CD4-positive, alpha-beta T cell (primary cell): ENCODE measurements around the gene NOXA1. TPM values are rescaled to one million over a fixed set of nuclear protein-coding genes. Genes with fewer than 3 reads are reported as not detected.

ENCODE experiments used
- ATAC-seq: fragments of 200-7000 bp; cut with Tn5 transposase; one replicate; pipeline ENCODE4 v1.10.0; 2022; ENCODE audit warnings: mild to moderate bottlenecking; ENCODE audit not compliant: poor library complexity
- CTCF ChIA-PET: fragments of 350-600 bp; sonication (Branson Sonifier 250); formaldehyde crosslinking; loops from one replicate; lab custom pipeline; 2021; ENCODE audit warnings: antibody characterized with exemption, inconsistent platforms; lab: Charles Lee
- POLR2A ChIA-PET: fragments of 350-600 bp; sonication (Branson Sonifier 250); formaldehyde crosslinking; loops from one replicate; lab custom pipeline; 2021; ENCODE audit warnings: antibody characterized with exemption, inconsistent platforms; lab: Charles Lee
- DNase-seq, 14 experiments: peaks; one replicate each; pipeline ENCODE4 v3.0.0-alpha.2; 2013 to 2020; ENCODE audit warnings: mixed read lengths in 2 of 14
- H3K27ac ChIP-seq, 2 donors: one replicate each; pipeline versions ENCODE4 v1.5.1 to v1.7.0; 2013; ENCODE audit warnings: low read length in 2 of 2, low read depth in 1 of 2, mild to moderate bottlenecking in 1 of 2
- H3K27me3 ChIP-seq, 2 experiments: 1 replicate in 1 of 2; 2 replicates in 1 of 2; pipeline versions ENCODE4 v1.6.1 to v1.7.0; 2013; ENCODE audit warnings: low read length in 2 of 2, control low read depth in 1 of 2, mild to moderate bottlenecking in 1 of 2, moderate library complexity in 1 of 2; ENCODE audit not compliant: insufficient read depth in 2 of 2, control insufficient read depth in 1 of 2
- H3K36me3 ChIP-seq: one replicate; pipeline ENCODE4 v1.6.1; 2013; ENCODE audit warnings: low read length, control low read depth; ENCODE audit not compliant: insufficient read depth
- H3K4me1 ChIP-seq: one replicate; pipeline ENCODE4 v1.6.1; 2013; ENCODE audit warnings: low read length, control low read depth; ENCODE audit not compliant: insufficient read depth
- H3K4me3 ChIP-seq: one replicate; pipeline ENCODE4 v1.5.1; 2013; ENCODE audit warnings: mild to moderate bottlenecking, low read length, moderate library complexity
- H3K9me3 ChIP-seq, 2 experiments: 1 replicate in 1 of 2; 2 replicates in 1 of 2; pipeline versions ENCODE4 v1.6.1 to v1.7.0; 2013; ENCODE audit warnings: low read length in 2 of 2, mild to moderate bottlenecking in 2 of 2, control low read depth in 1 of 2, moderate library complexity in 1 of 2; ENCODE audit not compliant: control insufficient read depth in 1 of 2, insufficient read depth in 1 of 2
- H3K27ac Mint-ChIP-seq: one replicate; pipeline ENCODE4 v1.8.0; 2020; ENCODE audit warnings: mixed read lengths
- H3K27me3 Mint-ChIP-seq: one replicate; pipeline ENCODE4 v1.8.0; 2021; ENCODE audit warnings: mixed read lengths
- H3K36me3 Mint-ChIP-seq: one replicate; pipeline ENCODE4 v1.8.0; 2021; ENCODE audit warnings: low read depth, mixed read lengths
- H3K4me1 Mint-ChIP-seq: one replicate; pipeline ENCODE4 v1.8.0; 2021; ENCODE audit warnings: low read depth, mixed read lengths
- H3K4me3 Mint-ChIP-seq: one replicate; pipeline ENCODE4 v1.8.0; 2020; ENCODE audit warnings: mild to moderate bottlenecking, mixed read lengths
- H3K9me3 Mint-ChIP-seq: one replicate; pipeline ENCODE4 v1.8.0; 2020; ENCODE audit warnings: mixed read lengths
- intact Hi-C, 2 experiments: fragments of 100-400 bp; cut with DNase I in 1 of 2; cut with micrococcal nuclease in 1 of 2; formaldehyde crosslinking; loops; one replicate each; pipeline versions ENCODE4 v1.15.1 to v1.9.0; 2023 to 2025; cut with DNase I, micrococcal nuclease
- total RNA-seq, 174 experiments: library from RNA in 2 of 174; stranded (reverse) in 2 of 174; gene quantifications; one replicate each; pipeline ENCODE4 v1.2.3 and lab custom pipeline; 2021 to 2026
- TF ChIP-seq, protein P1 (sequence below): fragments of 200-600 bp; IDR thresholded peaks from one replicate; pipeline ENCODE4 v1.8.0; 2022; ENCODE audit warnings: antibody characterized with exemption, mild to moderate bottlenecking

Gene NOXA1
- total RNA-seq, 2 experiments from 2014 or later = 6.7 to 7.7 TPM

DNA sequence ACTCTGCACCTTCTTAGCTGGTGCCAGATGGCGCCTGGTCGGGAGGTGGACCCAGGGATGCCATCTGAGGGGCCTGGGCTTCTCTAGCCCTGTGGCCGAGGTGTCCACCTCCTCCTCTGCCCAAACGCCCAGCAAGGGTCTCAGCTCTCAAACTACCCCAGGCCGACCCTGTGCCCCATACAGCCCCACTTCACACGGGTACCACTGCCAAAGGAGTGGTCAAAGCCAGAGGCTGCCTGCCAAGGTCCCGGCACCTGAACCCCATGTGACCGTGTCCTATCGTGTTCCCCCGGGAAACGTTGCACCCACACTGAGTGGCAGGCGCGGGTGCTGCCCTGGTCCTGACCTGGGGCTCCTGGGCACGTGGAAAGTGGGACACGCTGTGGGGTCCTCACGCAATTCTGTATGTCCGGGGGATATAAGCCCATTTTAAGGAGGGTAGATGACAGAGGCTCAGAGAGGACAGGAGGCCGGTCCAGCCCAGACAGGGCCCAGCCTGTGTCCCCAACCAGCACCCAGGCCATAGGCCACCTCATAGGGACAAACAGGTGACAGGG lies 16.0 kb downstream of the NOXA1 start:
- no peak for ATAC-seq
- Histone ChIP-seq H3K4me1 (peaks cover 5% of the 10 kb centered on the region), H3K36me3 (no peaks in the 10 kb centered on the region), H3K4me3 (no peak overlapping the region), H3K27ac (no peak overlapping the region), H3K27me3 (peaks cover 0 to 2% of the 10 kb centered on the region in 2 experiments), H3K9me3 (no peaks in the 10 kb centered on the region)
- intact Hi-C loops = no loop called here
- Mint-ChIP-seq H3K4me3 (no peak overlapping the region), H3K27ac (no peak overlapping the region), H3K9me3 (no peaks in the 10 kb centered on the region), H3K36me3 (no peaks in the 10 kb centered on the region), H3K27me3 (peaks cover 22% of the 10 kb centered on the region), H3K4me1 (peaks cover 6% of the 10 kb centered on the region)
- TF ChIP-seq, protein P1, sequence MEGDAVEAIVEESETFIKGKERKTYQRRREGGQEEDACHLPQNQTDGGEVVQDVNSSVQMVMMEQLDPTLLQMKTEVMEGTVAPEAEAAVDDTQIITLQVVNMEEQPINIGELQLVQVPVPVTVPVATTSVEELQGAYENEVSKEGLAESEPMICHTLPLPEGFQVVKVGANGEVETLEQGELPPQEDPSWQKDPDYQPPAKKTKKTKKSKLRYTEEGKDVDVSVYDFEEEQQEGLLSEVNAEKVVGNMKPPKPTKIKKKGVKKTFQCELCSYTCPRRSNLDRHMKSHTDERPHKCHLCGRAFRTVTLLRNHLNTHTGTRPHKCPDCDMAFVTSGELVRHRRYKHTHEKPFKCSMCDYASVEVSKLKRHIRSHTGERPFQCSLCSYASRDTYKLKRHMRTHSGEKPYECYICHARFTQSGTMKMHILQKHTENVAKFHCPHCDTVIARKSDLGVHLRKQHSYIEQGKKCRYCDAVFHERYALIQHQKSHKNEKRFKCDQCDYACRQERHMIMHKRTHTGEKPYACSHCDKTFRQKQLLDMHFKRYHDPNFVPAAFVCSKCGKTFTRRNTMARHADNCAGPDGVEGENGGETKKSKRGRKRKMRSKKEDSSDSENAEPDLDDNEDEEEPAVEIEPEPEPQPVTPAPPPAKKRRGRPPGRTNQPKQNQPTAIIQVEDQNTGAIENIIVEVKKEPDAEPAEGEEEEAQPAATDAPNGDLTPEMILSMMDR = no peak
- no peak for DNase-seq
- ChIA-PET POLR2A (interaction anchor here (0.5 kb wide), 1 partner anchor 42 kb away, joined by 3 read pairs; no protein-coding TSS in a partner anchor), CTCF (no interaction called here)

DNA sequence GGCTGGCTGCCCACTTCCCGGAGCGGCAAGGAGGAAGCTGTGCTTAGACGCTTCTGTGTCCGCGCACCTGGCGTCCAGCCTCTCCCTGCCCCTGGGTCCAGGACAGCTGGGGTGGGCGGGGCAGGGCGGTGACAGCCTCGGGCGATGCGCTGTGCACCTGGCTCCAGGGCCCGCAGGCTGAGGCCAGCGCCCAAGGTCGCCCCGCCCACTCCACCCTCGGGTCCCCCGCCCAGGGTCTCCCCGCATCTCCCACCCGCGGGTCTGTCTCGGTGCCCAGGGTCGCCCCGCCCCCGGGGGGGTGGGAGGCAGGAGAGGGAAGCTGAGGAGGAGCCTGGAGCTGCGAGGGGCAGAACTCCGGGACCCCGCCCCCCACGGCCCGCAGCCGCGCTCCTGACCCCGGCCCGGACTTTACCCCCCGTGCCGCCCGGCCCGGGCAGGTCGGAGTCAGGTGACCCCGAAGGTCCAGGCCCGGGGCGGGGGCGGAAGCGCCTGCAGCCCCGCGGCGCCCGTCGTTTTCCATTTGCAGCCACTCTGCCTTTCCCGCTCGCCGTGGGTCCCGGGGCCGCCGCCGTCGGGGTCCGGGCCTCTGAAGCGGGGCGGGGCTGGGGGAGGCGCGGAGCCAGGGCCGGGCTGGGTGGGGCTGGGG lies 18.2 kb downstream of the NOXA1 start, which contains the start of gene ENTPD8:
TSS of gene ENTPD8 (minus strand) at position 69 of the 646 bp plus-strand sequence. CDS start 3,072 bp downstream, outside the sequence.
- H3K36me3 ChIP-seq = no peaks in the 10 kb centered on the region
- POLR2A ChIA-PET = no interaction called here
- CTCF ChIA-PET = interaction anchor here (1.3 to 1.4 kb wide), 2 partner anchors 19 to 20 kb away, joined by 3 read pairs; partner anchors contain the start of gene EXD3
- H3K27ac Mint-ChIP-seq = no peak within 1 kb of the TSS
- H3K4me3 ChIP-seq = no peak within 1 kb of the TSS
- intact Hi-C loops = no loop called here
- H3K27ac ChIP-seq = no peak within 1 kb of the TSS
- H3K4me3 Mint-ChIP-seq = peak within 1 kb of the TSS; percentile 36
- TF ChIP-seq, protein P1 = no peak
- ATAC-seq (no peak), DNase-seq (peak in 4 of 14 experiments; percentile 19 to 48 (median 30))
- no peaks in the 10 kb centered on the region for H3K9me3 Mint-ChIP-seq
- peaks cover 0 to 2% of the 10 kb centered on the region in 2 experiments for H3K27me3 ChIP-seq
- H3K4me1 ChIP-seq = peaks cover 21% of the 10 kb centered on the region
- H3K27me3 Mint-ChIP-seq = peaks cover 22% of the 10 kb centered on the region
- H3K9me3 ChIP-seq = no peaks in the 10 kb centered on the region
- peaks cover 14% of the 10 kb centered on the region for H3K4me1 Mint-ChIP-seq
- H3K36me3 Mint-ChIP-seq = no peaks in the 10 kb centered on the region

DNA sequence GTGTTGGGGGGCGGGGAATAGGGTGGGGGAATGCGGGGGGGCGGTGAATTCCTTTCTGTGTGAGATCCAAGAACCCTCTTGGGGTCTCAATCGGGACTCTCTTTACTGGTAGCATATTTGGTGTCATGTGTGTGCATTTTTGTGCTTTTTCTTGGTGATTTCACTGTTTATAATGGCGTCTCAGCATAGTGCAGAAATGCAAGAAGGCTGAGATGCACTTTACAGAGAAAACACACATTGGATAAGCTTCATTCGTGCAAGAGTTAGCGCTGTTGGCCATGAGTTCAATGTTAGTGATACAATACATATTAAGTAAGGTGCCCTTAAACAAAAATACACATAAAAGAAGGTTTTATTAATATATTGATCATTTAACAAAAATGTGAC lies 18.7 kb downstream of the NOXA1 start:
- Histone ChIP-seq H3K9me3 (no peaks in the 10 kb centered on the region), H3K36me3 (no peaks in the 10 kb centered on the region), H3K27ac (no peak overlapping the region), H3K27me3 (peaks cover 0 to 2% of the 10 kb centered on the region in 2 experiments), H3K4me1 (peaks cover 22% of the 10 kb centered on the region), H3K4me3 (no peak overlapping the region)
- peak overlapping the region; percentile 36 for H3K4me3 Mint-ChIP-seq
- H3K4me1 Mint-ChIP-seq = peaks cover 17% of the 10 kb centered on the region
- CTCF ChIA-PET = interaction anchor here (1.3 to 1.4 kb wide), 2 partner anchors 19 to 20 kb away, joined by 3 read pairs; partner anchors contain the start of gene EXD3
- no peaks in the 10 kb centered on the region for H3K36me3 Mint-ChIP-seq
- TF ChIP-seq, protein P1 = no peak
- H3K9me3 Mint-ChIP-seq = no peaks in the 10 kb centered on the region
- POLR2A ChIA-PET = no interaction called here
- ATAC-seq (no peak), DNase-seq (no peak)
- intact Hi-C loops = no loop called here
- H3K27ac Mint-ChIP-seq = no peak overlapping the region
- H3K27me3 Mint-ChIP-seq = peaks cover 22% of the 10 kb centered on the region
